Duodenal mucosa (tissue), 2 donors: ENCODE measurements around the gene CDC42BPG.

Experiments
- H3K27ac ChIP-seq: one replicate; pipeline ENCODE4 v1.7.0; 2013; ENCODE audit warnings: low read depth, low read length
- H3K27me3 ChIP-seq, 2 donors: one replicate each; pipeline ENCODE4 v1.7.0; 2013; ENCODE audit warnings: low read length in 2 of 2, control low read depth in 1 of 2; ENCODE audit not compliant: insufficient read depth in 2 of 2, control insufficient read depth in 1 of 2
- H3K36me3 ChIP-seq, 2 donors: one replicate each; pipeline ENCODE4 v1.7.0; 2013; ENCODE audit warnings: low read length in 2 of 2, control low read depth in 1 of 2; ENCODE audit not compliant: insufficient read depth in 2 of 2, control insufficient read depth in 1 of 2
- H3K4me1 ChIP-seq, 2 donors: one replicate each; pipeline ENCODE4 v1.7.0; 2013; ENCODE audit warnings: low read length in 2 of 2, control low read depth in 1 of 2; ENCODE audit not compliant: insufficient read depth in 2 of 2, control insufficient read depth in 1 of 2
- H3K4me3 ChIP-seq, 2 donors: one replicate each; pipeline ENCODE4 v1.7.0; 2013; ENCODE audit warnings: low read length in 2 of 2, low read depth in 1 of 2
- H3K9ac ChIP-seq, 2 donors: one replicate each; pipeline ENCODE4 v1.7.0; 2013; ENCODE audit warnings: low read length in 2 of 2, low read depth in 1 of 2
- H3K9me3 ChIP-seq, 2 donors: one replicate each; pipeline ENCODE4 v1.7.0; 2013; ENCODE audit warnings: low read length in 2 of 2, control low read depth in 1 of 2; ENCODE audit not compliant: control insufficient read depth in 1 of 2

Gene CDC42BPG

DNA sequence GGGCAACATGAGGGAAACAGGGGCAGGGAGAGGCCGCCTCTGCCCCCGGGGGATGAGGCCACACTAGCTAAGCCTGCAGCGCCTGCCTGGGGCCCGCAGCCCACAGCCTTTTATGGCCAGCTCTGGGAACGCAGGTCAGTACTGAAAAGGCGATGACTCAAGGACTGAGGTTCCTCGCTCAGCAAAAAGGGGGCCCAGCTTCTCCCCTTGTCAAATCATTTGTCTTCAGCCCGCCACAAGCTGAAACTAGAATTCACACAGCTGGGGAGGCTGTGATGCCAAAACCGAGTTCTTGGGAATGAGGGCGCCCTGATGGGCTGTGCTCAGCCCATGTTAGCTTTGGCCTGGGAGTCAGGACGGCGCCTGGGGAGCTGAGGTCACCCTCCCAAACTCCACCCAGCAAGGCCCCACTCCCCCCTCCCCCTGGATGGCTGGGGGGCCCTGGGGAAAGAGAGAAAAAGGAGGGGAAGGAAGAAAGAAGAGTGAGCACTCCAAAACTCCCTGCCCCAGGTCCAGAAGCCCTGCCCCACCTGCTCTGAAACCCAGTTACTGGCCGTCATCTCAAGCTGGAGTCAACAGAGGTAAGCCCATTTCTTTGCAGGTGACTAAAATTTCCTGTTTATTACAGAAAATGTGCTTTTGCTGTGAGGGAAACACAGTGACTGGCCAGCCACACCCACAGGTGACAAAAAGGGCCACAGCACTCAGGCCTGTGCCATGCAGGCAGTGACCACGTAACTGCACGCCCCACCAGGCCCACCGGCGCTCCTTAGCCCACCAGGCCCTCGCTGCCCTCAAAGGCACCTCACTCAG, 20.2 kb upstream of the CDC42BPG start:
- Histone ChIP-seq H3K9ac (peak overlapping the region; percentile 45 to 63), H3K4me3 (peak overlapping the region; percentile 13 to 16), H3K27me3 (no peaks in the 10 kb centered on the region), H3K4me1 (peaks cover 61 to 68% of the 10 kb centered on the region in 2 donors), H3K36me3 (peaks cover 0 to 25% of the 10 kb centered on the region in 2 donors), H3K27ac (peak overlapping the region; percentile 79), H3K9me3 (no peaks in the 10 kb centered on the region)

DNA sequence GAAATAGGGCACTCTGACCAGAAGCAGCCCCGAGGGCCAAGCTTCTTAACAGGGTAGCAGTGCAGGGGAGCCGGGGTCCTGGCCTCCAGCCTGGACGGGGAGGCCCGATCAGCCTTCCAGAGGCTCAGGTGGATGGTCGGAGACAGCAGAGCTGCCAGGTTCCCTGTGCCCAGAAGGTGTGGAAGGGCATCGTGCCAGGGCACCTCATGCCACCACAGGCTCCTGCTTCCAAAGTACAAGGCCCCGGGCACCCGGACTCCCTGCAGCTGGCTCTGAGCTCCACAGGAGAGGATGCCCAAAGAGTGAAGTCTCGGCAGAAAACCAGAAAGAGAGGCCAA, 19.7 kb upstream of the CDC42BPG start:
- Histone ChIP-seq H3K27me3 (no peaks in the 10 kb centered on the region), H3K4me3 (peak overlapping the region; percentile 18 to 46), H3K9me3 (no peaks in the 10 kb centered on the region), H3K36me3 (peaks cover 0 to 30% of the 10 kb centered on the region in 2 donors), H3K9ac (peak overlapping the region; percentile 45 to 63), H3K27ac (peak overlapping the region; percentile 79), H3K4me1 (peaks cover 59 to 68% of the 10 kb centered on the region in 2 donors)

DNA sequence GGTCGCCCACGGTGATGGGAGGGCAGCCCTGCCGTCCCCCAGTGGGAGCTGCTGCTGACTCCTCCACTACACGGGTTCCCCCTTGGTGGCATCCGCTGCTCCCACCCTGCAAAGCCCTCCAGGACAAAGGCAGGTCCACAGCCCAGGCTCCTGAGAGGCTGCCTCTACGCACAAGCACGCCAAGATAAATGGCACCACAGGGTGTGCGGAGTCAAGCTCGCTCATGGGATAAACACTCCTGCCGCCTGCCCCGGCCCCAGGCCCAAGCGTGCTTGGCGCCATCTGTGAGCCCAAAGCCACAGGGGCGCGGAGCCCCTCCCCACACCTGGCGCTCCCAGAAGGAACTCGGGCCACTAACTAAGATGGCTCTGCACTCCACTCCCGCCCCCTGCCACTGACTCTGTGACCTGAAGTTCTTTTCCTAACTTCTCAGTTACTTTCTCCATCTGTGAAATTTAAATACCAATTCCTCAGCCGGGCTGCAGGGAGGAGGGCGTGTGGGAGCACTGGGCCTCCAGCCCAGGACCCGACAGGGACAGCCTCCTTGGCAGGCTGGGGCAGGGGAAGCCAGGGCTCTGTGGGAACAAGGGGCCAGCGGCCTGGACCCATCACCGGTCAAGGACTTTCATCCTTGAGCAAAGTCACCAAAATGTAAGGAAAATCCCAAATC, 19.1 kb upstream of the CDC42BPG start:
- Histone ChIP-seq H3K27me3 (no peaks in the 10 kb centered on the region), H3K36me3 (peaks cover 0 to 32% of the 10 kb centered on the region in 2 donors), H3K9me3 (no peaks in the 10 kb centered on the region), H3K9ac (peak overlapping the region; percentile 45 to 63), H3K4me3 (peak overlapping the region; percentile 18 to 22), H3K27ac (peak overlapping the region; percentile 79), H3K4me1 (peaks cover 62 to 68% of the 10 kb centered on the region in 2 donors)

- Histone ChIP-seq H3K27ac (peak overlapping the region; percentile 61), H3K9ac (peak overlapping the region; percentile 18 to 34), H3K4me3 (peak overlapping the region; percentile 5 to 6), H3K36me3 (peaks cover 0 to 29% of the 10 kb centered on the region in 2 donors), H3K27me3 (no peaks in the 10 kb centered on the region), H3K4me1 (peaks cover 61 to 68% of the 10 kb centered on the region in 2 donors), H3K9me3 (no peaks in the 10 kb centered on the region)
Measured at GRCh38 chr11:64862987-64863390, 18.5 kb upstream of the CDC42BPG start.

- Histone ChIP-seq H3K4me3 (peak overlapping the region; percentile 11 to 21), H3K36me3 (peaks cover 0 to 37% of the 10 kb centered on the region in 2 donors), H3K27ac (no peak overlapping the region), H3K27me3 (no peaks in the 10 kb centered on the region), H3K9ac (no peak overlapping the region), H3K9me3 (no peaks in the 10 kb centered on the region), H3K4me1 (peaks cover 69 to 83% of the 10 kb centered on the region in 2 donors)
Measured at GRCh38 chr11:64861227-64861975, 16.9 kb upstream of the CDC42BPG start.

- H3K27ac ChIP-seq, result peak overlapping the region; percentile 72
- peak overlapping the region; percentile 40 to 47 for H3K4me3 ChIP-seq
Measured at GRCh38 chr11:64859542-64860414, 15.3 kb upstream of the CDC42BPG start.

DNA sequence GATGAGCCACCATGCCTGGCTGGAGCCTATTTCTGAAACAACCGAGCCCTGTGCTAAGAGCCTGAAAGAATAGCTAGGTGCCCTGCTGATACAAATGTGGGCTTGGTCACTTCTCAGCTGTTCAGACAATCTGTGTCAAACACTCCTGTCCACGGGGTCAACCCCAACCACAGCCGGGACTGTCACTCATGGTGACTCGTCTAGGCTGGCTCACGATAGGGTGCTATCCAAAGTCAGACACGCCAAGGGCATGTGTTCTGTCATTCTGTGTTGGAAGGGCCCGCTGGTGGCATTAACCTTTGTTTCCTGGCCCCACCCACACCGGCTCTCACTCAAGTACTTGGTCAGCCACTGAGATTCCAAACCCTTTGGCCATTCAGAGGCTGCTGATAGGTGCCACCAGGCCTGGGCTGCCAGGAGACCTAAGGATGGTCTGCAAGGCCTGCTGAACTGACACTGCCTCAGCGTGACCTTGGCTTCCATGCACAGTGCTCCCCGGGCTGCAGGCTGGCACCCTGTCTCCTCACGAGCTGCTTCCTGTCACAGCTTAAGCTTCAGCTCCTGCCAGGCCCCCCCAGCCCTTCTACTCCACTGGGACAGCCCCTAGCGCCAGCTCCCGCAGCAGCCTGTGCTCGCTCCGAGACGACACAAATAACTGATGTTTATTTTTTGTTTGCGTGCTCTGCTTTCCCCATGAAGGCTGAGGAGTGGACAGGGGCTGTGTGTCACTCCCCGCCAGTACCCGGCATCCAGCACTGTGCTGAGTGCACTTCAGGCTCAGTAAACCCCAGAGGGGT, 14.2 kb upstream of the CDC42BPG start:
- Histone ChIP-seq H3K4me3 (peak overlapping the region in 1 of 2 donors; percentile 40), H3K27ac (peak overlapping the region; percentile 51), H3K9ac (no peak overlapping the region), H3K4me1 (peaks cover 78 to 85% of the 10 kb centered on the region in 2 donors), H3K9me3 (no peaks in the 10 kb centered on the region), H3K36me3 (peaks cover 7 to 46% of the 10 kb centered on the region in 2 donors), H3K27me3 (no peaks in the 10 kb centered on the region)

More at GRCh38 chr11:64859542-64860414, 15.3 kb upstream of the CDC42BPG start:
- Histone ChIP-seq H3K9ac (peak overlapping the region; percentile 4 to 43), H3K4me1 (peaks cover 78 to 85% of the 10 kb centered on the region in 2 donors), H3K36me3 (peaks cover 0 to 38% of the 10 kb centered on the region in 2 donors), H3K27me3 (no peaks in the 10 kb centered on the region), H3K9me3 (no peaks in the 10 kb centered on the region)

GRCh38 chr11:64857485-64857884, 13.0 kb upstream of the CDC42BPG start:
- no peaks in the 10 kb centered on the region for H3K27me3 ChIP-seq
- H3K9ac ChIP-seq, result no peak overlapping the region
- peaks cover 13 to 48% of the 10 kb centered on the region in 2 donors for H3K36me3 ChIP-seq
- H3K9me3 ChIP-seq, result no peaks in the 10 kb centered on the region
- no peak overlapping the region for H3K27ac ChIP-seq
- H3K4me1 ChIP-seq, result peaks cover 78 to 81% of the 10 kb centered on the region in 2 donors
- H3K4me3 ChIP-seq, result no peak overlapping the region
